LNCaP clone FGC (cell line): ENCODE measurements around the gene IGF2R.

Source experiments
- DNase-seq: peaks from one replicate; pipeline ENCODE4 v3.0.0-alpha.2; 2011; ENCODE audit warnings: low read depth
- H3K4me3 ChIP-seq: 2 replicates; pipeline ENCODE4 v1.5.1; 2011; ENCODE audit warnings: mild to moderate bottlenecking, low read depth, low read length, control low read depth
- TF ChIP-seq, protein P1 (sequence below): IDR thresholded peaks from 2 replicates; pipeline ENCODE4 v1.5.1; 2012; ENCODE audit warnings: mild to moderate bottlenecking; ENCODE audit not compliant: control insufficient read depth, insufficient read depth; ENCODE audit errors: extremely low read depth

Gene IGF2R

GRCh38 chr6:160013987-160014868 lies 45.3 kb downstream of the IGF2R start:
- TF ChIP-seq, protein P1, sequence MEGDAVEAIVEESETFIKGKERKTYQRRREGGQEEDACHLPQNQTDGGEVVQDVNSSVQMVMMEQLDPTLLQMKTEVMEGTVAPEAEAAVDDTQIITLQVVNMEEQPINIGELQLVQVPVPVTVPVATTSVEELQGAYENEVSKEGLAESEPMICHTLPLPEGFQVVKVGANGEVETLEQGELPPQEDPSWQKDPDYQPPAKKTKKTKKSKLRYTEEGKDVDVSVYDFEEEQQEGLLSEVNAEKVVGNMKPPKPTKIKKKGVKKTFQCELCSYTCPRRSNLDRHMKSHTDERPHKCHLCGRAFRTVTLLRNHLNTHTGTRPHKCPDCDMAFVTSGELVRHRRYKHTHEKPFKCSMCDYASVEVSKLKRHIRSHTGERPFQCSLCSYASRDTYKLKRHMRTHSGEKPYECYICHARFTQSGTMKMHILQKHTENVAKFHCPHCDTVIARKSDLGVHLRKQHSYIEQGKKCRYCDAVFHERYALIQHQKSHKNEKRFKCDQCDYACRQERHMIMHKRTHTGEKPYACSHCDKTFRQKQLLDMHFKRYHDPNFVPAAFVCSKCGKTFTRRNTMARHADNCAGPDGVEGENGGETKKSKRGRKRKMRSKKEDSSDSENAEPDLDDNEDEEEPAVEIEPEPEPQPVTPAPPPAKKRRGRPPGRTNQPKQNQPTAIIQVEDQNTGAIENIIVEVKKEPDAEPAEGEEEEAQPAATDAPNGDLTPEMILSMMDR, result no peak
- no peak for DNase-seq
- H3K4me3 ChIP-seq, result no peak overlapping the region

DNA sequence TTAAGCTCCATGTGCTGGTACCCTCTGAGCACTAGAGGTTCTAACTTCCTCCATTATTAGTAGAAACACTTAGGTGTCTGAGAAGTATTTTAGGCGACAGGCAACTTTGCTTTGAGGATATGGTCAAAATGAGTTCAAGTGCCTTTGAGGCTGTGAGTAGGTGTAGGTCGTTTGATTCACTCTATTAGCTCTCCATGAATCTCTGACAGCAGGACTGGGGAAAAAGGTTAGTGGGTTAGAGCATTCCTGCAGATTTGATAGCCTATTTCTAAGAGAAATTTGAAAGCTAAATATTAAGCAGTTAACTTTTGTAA lies 45.9 kb downstream of the IGF2R start:
- TF ChIP-seq, protein P1, result no peak
- DNase-seq, result no peak
- H3K4me3 ChIP-seq, result no peak overlapping the region

GRCh38 chr6:160015778-160016684 lies 47.1 kb downstream of the IGF2R start:
- H3K4me3 ChIP-seq, result no peak overlapping the region
- DNase-seq, result no peak
- TF ChIP-seq, protein P1, result no peak

- no peak for DNase-seq
- TF ChIP-seq, protein P1, result no peak
- H3K4me3 ChIP-seq, result no peak overlapping the region
Observed at GRCh38 chr6:160022101-160022500, 53.2 kb downstream of the IGF2R start.

GRCh38 chr6:160022793-160023192 lies 53.9 kb downstream of the IGF2R start:
- TF ChIP-seq, protein P1, result no peak
- no peak for DNase-seq
- no peak overlapping the region for H3K4me3 ChIP-seq

- no peak for DNase-seq
Observed at GRCh38 chr6:160024152-160024551, 55.3 kb downstream of the IGF2R start.

More at GRCh38 chr6:160024152-160024551, 55.3 kb downstream of the IGF2R start:
- TF ChIP-seq, protein P1, result no peak
- no peak overlapping the region for H3K4me3 ChIP-seq
